Transverse colon (tissue), 4 donors: ENCODE measurements around the gene CHMP4A. TPM values are rescaled to one million over a fixed set of nuclear protein-coding genes. Genes with fewer than 3 reads are reported as not detected.
A peak's percentile ranks its signal among the peaks of the same experiment; 100 is the strongest.

ENCODE experiments used
- DNase-seq: peaks from one replicate; pipeline ENCODE4 v3.0.0-alpha.2; 2019
- H3K27ac ChIP-seq, 4 donors: fragments of 200-600 bp; sonication (generic); 2 replicates each; pipeline ENCODE4 v1.5.1; 2016 to 2018; ENCODE audit warnings: inconsistent platforms in 4 of 4
- H3K27me3 ChIP-seq: fragments of 200-600 bp; sonication (generic); 2 replicates; pipeline ENCODE4 v1.5.1; 2017; ENCODE audit warnings: inconsistent platforms
- H3K36me3 ChIP-seq, 4 donors: fragments of 200-600 bp; sonication (generic); 2 replicates each; pipeline ENCODE4 v1.5.1; 2017 to 2019; ENCODE audit warnings: inconsistent platforms in 4 of 4
- H3K4me1 ChIP-seq, 4 donors: fragments of 200-600 bp; sonication (generic); 2 replicates each; pipeline ENCODE4 v1.5.1; 2017 to 2020; ENCODE audit warnings: inconsistent platforms in 4 of 4
- H3K4me3 ChIP-seq, 4 donors: fragments of 200-600 bp; sonication (generic); 1 replicate in 1 of 4; 2 replicates in 3 of 4; pipeline versions ENCODE4 v1.5.1 to v1.6.1; 2017 to 2019; ENCODE audit warnings: inconsistent platforms in 4 of 4
- H3K9me3 ChIP-seq, 2 donors: fragments of 200-600 bp; sonication (generic); 2 replicates each; pipeline ENCODE4 v1.5.1; 2017 to 2019; ENCODE audit warnings: inconsistent platforms in 2 of 2
- CTCF ChIP-seq, 5 experiments: fragments of 200-600 bp in 3 of 5; fragments of 450-650 bp in 2 of 5; sonication (generic) in 3 of 5; IDR thresholded peaks; 1 replicate in 2 of 5; 2 replicates in 3 of 5; pipeline ENCODE4 v1.5.1; 2016 to 2017; ENCODE audit warnings: antibody characterized with exemption in 5 of 5, inconsistent platforms in 3 of 5, mild to moderate bottlenecking in 2 of 5, moderate library complexity in 1 of 5
- EP300 ChIP-seq: sonication (generic); formaldehyde crosslinking; IDR thresholded peaks from one replicate; pipeline ENCODE4 v1.6.1; 2017; ENCODE audit warnings: antibody characterized with exemption, low read depth
- POLR2A ChIP-seq: fragments of 450-650 bp; IDR thresholded peaks from one replicate; pipeline ENCODE4 v1.6.1; 2016; ENCODE audit warnings: antibody characterized with exemption, mild to moderate bottlenecking, moderate library complexity
- POLR2AphosphoS5 ChIP-seq, 3 donors: sonication (generic); formaldehyde crosslinking; IDR thresholded peaks; one replicate each; pipeline ENCODE4 v1.6.1; 2016; ENCODE audit warnings: antibody characterized with exemption in 3 of 3
- WGBS, 2 donors: methylation state at CpG; one replicate each; pipeline ENCODE4 v1.1.5; 2018; ENCODE audit warnings: low coverage in 1 of 2; 5-methylcytosine and 5-hydroxymethylcytosine counted together
- in situ Hi-C, 4 donors: fragments of 200-750 bp; cut with MboI; loops; one replicate each; pipeline versions ENCODE4 v1.15.0 to v1.15.1; 2017; ENCODE audit warnings: low sequenced_read_pairs in 3 of 4, low pct_ligation_motif_present in 1 of 4, low pct_unique_long_range_greater_than_20kb in 1 of 4
- intact Hi-C: fragments of 100-400 bp; cut with DNase I; formaldehyde crosslinking; loops from one replicate; pipeline ENCODE4 v1.15.1; 2023; ENCODE audit warnings: low total_unique reads
- small RNA-seq, 4 donors: library from RNA; depleted of rRNA; stranded (forward); fragments of <200 nt; gene quantifications; one replicate each; pipeline ENCODE3, GENCODE V24; 2016
- total RNA-seq, 4 donors: library from RNA; depleted of rRNA; stranded (reverse); fragments of >200 nt; gene quantifications; one replicate each; pipeline ENCODE4 v1.1.0, GENCODE V29; 2016

CHMP4A gene
- total RNA-seq, 4 donors from 2014 or later, result 7.0 to 81.3 (median 59.0) TPM

DNA sequence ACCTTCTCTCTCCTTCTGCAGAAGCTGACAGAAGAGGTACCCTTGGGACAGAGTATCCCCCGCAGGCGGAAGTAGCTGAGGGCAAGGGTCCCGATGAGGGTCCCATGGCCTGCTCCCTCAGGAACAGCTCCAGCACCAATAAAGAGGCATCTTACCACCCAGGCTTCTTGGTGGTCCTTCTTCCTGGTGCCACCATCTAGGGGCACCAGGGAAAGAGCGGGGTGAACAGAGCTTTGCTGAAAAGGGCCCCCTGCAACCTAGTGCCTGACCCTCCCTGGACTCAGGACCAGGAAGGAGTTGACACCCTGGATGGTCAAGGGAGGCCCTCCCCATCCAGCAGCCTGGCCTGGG, 52.8 kb downstream of the CHMP4A start:
- TF ChIP-seq CTCF (IDR thresholded peaks at IDR 0.05) (no peak), POLR2AphosphoS5 (IDR thresholded peaks at IDR 0.05) (no peak), POLR2A (no peak), EP300 (no peak)
- Histone ChIP-seq H3K27ac (peak overlapping the region; percentile 91 to 95 (median 94)), H3K9me3 (no peaks in the 10 kb centered on the region), H3K27me3 (no peaks in the 10 kb centered on the region), H3K4me1 (peaks cover 22 to 32% (median 24%) of the 10 kb centered on the region in 4 donors), H3K36me3 (peaks cover 0 to 58% (median 24%) of the 10 kb centered on the region in 4 donors), H3K4me3 (no peak overlapping the region)
- intact Hi-C loops, result no loop called here
- WGBS, 2 donors, result 99% methylated on average over 4 of the region's 4 CpGs; no CpG with 5 or more reads in 1 of the 2 donors
- no peak for DNase-seq
- in situ Hi-C loops, result no loop called here

GRCh38 chr14:24159777-24160498, 53.4 kb downstream of the CHMP4A start:
- no peak for DNase-seq
- in situ Hi-C loops, result no loop called here
- H3K36me3 ChIP-seq, result peaks cover 0 to 60% (median 26%) of the 10 kb centered on the region in 4 donors

More at GRCh38 chr14:24159777-24160498, 53.4 kb downstream of the CHMP4A start:
- intact Hi-C loops, result loop anchor here (10.0 kb wide), 1 partner anchor 55 kb away; no protein-coding TSS in a partner anchor
- peak overlapping the region; percentile 91 to 95 (median 94) for H3K27ac ChIP-seq
- TF ChIP-seq POLR2AphosphoS5 (IDR thresholded peaks at IDR 0.05), result no peak
- TF ChIP-seq EP300, result no peak
- no peak for TF ChIP-seq POLR2A
- TF ChIP-seq CTCF (IDR thresholded peaks at IDR 0.05), result no peak
- H3K27me3 ChIP-seq, result no peaks in the 10 kb centered on the region
- no peaks in the 10 kb centered on the region for H3K9me3 ChIP-seq
- WGBS, 2 donors, result 90 to 100% methylated on average over 1 to 11 of the region's 11 CpGs
- H3K4me3 ChIP-seq, result no peak overlapping the region
- H3K4me1 ChIP-seq, result peaks cover 22 to 32% (median 24%) of the 10 kb centered on the region in 4 donors

Small RNAs within 50 kb of the gene (small RNA-seq; reads per million reads assigned to genes)
- gene AL136295.4 (0 reads per million in 4 donors), gene CHMP4A (0 reads per million in 4 donors), gene IPO4 (0 to 0.28 (median 0) reads per million in 4 donors), gene IRF9 (0 to 0.12 (median 0) reads per million in 4 donors), gene MDP1 (0 reads per million in 4 donors)

Other genes with a start within 250 kb of the CHMP4A start
- gene DHRS4L2, start 224.6 kb downstream of the CHMP4A start, total RNA-seq, result 10 to 100 TPM; 18.1 to 38.9 (median 27.6) TPM
- gene CARMIL3, start 161.5 kb downstream of the CHMP4A start, total RNA-seq, result 1 to 10 TPM in 3 of 4 donors, under 1 TPM in 1; 0.20 to 4.1 (median 3.0) TPM
- gene CPNE6, start 141.9 kb downstream of the CHMP4A start, total RNA-seq, result 1 to 10 TPM in 1 of 4 donors, not detected in 3; 3.4 TPM
- 100 to 1,000 TPM in 3 of 4 donors, 10 to 100 TPM in 1; 74.4 to 238 (median 130) TPM for gene PCK2, start 119.2 kb downstream of the CHMP4A start, total RNA-seq
- gene DCAF11, start 98.7 kb downstream of the CHMP4A start, total RNA-seq, result 100 to 1,000 TPM in 3 of 4 donors, 10 to 100 TPM in 1; 86.4 to 267 (median 198) TPM
- 1 to 10 TPM in 3 of 4 donors, not detected in 1; 1.1 to 2.9 (median 1.6) TPM for gene NRL, start 98.5 kb downstream of the CHMP4A start, total RNA-seq
- 1 to 10 TPM in 2 of 4 donors, not detected in 2; 1.4 to 1.6 TPM for gene FITM1, start 82.8 kb downstream of the CHMP4A start, total RNA-seq
- 100 to 1,000 TPM in 2 of 4 donors, 10 to 100 TPM in 2; 38.8 to 198 (median 132) TPM for gene PSME1, start 77.3 kb downstream of the CHMP4A start, total RNA-seq
- 10 to 100 TPM in 2 of 4 donors, 1 to 10 TPM in 1, not detected in 1; 2.2 to 15.4 (median 12.3) TPM for gene EMC9, start 71.9 kb downstream of the CHMP4A start, total RNA-seq
- gene PSME2, start 66.9 kb downstream of the CHMP4A start, total RNA-seq, result 10 to 100 TPM; 59.5 to 69.8 (median 68.5) TPM
- 100 to 1,000 TPM in 1 of 4 donors, 10 to 100 TPM in 3; 56.7 to 258 (median 71.2) TPM for gene RNF31, start 66.0 kb downstream of the CHMP4A start, total RNA-seq
- gene IRF9, start 52.2 kb downstream of the CHMP4A start, total RNA-seq, result 10 to 100 TPM; 44.2 to 81.9 (median 52.4) TPM
- gene REC8, start 41.4 kb downstream of the CHMP4A start, total RNA-seq, result 100 to 1,000 TPM in 1 of 4 donors, 10 to 100 TPM in 3; 11.3 to 112 (median 31.2) TPM
- 10 to 100 TPM in 3 of 4 donors, 1 to 10 TPM in 1; 10.0 to 60.5 (median 37.3) TPM for gene IPO4, start 24.7 kb downstream of the CHMP4A start, total RNA-seq
- gene TM9SF1, start 18.0 kb downstream of the CHMP4A start, total RNA-seq, result 100 to 1,000 TPM in 1 of 4 donors, 10 to 100 TPM in 3; 32.9 to 127 (median 63.9) TPM
- not detected for gene TSSK4, start 7.8 kb downstream of the CHMP4A start, total RNA-seq
- 100 to 1,000 TPM in 1 of 4 donors, 10 to 100 TPM in 3; 11.1 to 116 (median 40.2) TPM for gene MDP1, start 2.6 kb upstream of the CHMP4A start, total RNA-seq
- 100 to 1,000 TPM in 1 of 4 donors, 10 to 100 TPM in 3; 42.2 to 113 (median 69.9) TPM for gene NEDD8, start 18.9 kb upstream of the CHMP4A start, total RNA-seq
- 10 to 100 TPM in 3 of 4 donors, 1 to 10 TPM in 1; 4.2 to 72.5 (median 46.3) TPM for gene GMPR2, start 19.4 kb upstream of the CHMP4A start, total RNA-seq
- gene TINF2, start 29.1 kb upstream of the CHMP4A start, total RNA-seq, result 100 to 1,000 TPM in 1 of 4 donors, 10 to 100 TPM in 3; 26.9 to 120 (median 42.2) TPM
- 10 to 100 TPM in 1 of 4 donors, 1 to 10 TPM in 2, not detected in 1; 1.4 to 96.5 (median 2.2) TPM for gene TGM1, start 49.7 kb upstream of the CHMP4A start, total RNA-seq
- gene RABGGTA, start 58.1 kb upstream of the CHMP4A start, total RNA-seq, result 100 to 1,000 TPM in 1 of 4 donors, 10 to 100 TPM in 3; 47.3 to 227 (median 53.0) TPM
- 100 to 1,000 TPM in 1 of 4 donors, 10 to 100 TPM in 3; 84.2 to 106 (median 94.6) TPM for gene DHRS1, start 86.3 kb upstream of the CHMP4A start, total RNA-seq
- gene NOP9, start 86.4 kb upstream of the CHMP4A start, total RNA-seq, result 10 to 100 TPM; 18.8 to 20.9 (median 19.3) TPM
- gene CIDEB, start 94.5 kb upstream of the CHMP4A start, total RNA-seq, result 100 to 1,000 TPM in 1 of 4 donors, 10 to 100 TPM in 2, 1 to 10 TPM in 1; 6.7 to 168 (median 23.6) TPM
- gene LTB4R2, start 96.7 kb upstream of the CHMP4A start, total RNA-seq, result 10 to 100 TPM in 1 of 4 donors, 1 to 10 TPM in 3; 4.4 to 81.5 (median 7.1) TPM
- 1 to 10 TPM; 1.1 to 8.3 (median 6.2) TPM for gene LTB4R, start 98.0 kb upstream of the CHMP4A start, total RNA-seq
- gene ADCY4, start 121.6 kb upstream of the CHMP4A start, total RNA-seq, result 10 to 100 TPM in 3 of 4 donors, 1 to 10 TPM in 1; 7.9 to 74.8 (median 21.3) TPM
- 100 to 1,000 TPM in 1 of 4 donors, 10 to 100 TPM in 3; 19.3 to 156 (median 53.6) TPM for gene RIPK3, start 126.5 kb upstream of the CHMP4A start, total RNA-seq
- gene NFATC4, start 154.7 kb upstream of the CHMP4A start, total RNA-seq, result 10 to 100 TPM; 13.4 to 58.0 (median 20.9) TPM
- gene NYNRIN, start 185.5 kb upstream of the CHMP4A start, total RNA-seq, result 10 to 100 TPM in 1 of 4 donors, 1 to 10 TPM in 3; 2.6 to 11.4 (median 9.0) TPM
- gene CBLN3, start 216.2 kb upstream of the CHMP4A start, total RNA-seq, result 1 to 10 TPM in 3 of 4 donors, under 1 TPM in 1; 0.79 to 9.7 (median 1.6) TPM
- gene KHNYN, start 216.5 kb upstream of the CHMP4A start, total RNA-seq, result 100 to 1,000 TPM in 2 of 4 donors, 10 to 100 TPM in 2; 65.7 to 129 (median 101) TPM
- 100 to 1,000 TPM in 1 of 4 donors, 10 to 100 TPM in 3; 18.3 to 202 (median 39.3) TPM for gene SDR39U1, start 229.3 kb upstream of the CHMP4A start, total RNA-seq